Transverse colon (tissue), 3 donors: Measurements from ENCODE around the gene ACP7.

Experiments
- CTCF ChIP-seq, 5 experiments: fragments of 200-600 bp in 3 of 5; fragments of 450-650 bp in 2 of 5; sonication (generic) in 3 of 5; IDR thresholded peaks; 1 replicate in 2 of 5; 2 replicates in 3 of 5; pipeline ENCODE4 v1.5.1; 2016 to 2017; ENCODE audit warnings: antibody characterized with exemption in 5 of 5, inconsistent platforms in 3 of 5, mild to moderate bottlenecking in 2 of 5, moderate library complexity in 1 of 5
- POLR2A ChIP-seq: fragments of 450-650 bp; IDR thresholded peaks from one replicate; pipeline ENCODE4 v1.6.1; 2016; ENCODE audit warnings: antibody characterized with exemption, mild to moderate bottlenecking, moderate library complexity

- no peak for TF ChIP-seq POLR2A
- TF ChIP-seq CTCF (IDR thresholded peaks at IDR 0.05): no peak
These were observed 73.3 kb downstream of the ACP7 start for GRCh38 chr19:39157275-39157996.
